Measurements from ENCODE around the gene TMEM40.

TMEM40 gene

GRCh38 chr3:12796171-12797123 is 37.4 kb upstream of the TMEM40 start, which contains the start of gene CAND2 (continued):
- TF ChIP-seq ZNF2 (tag by site-specific recombination; IDR thresholded peaks at IDR 0.05) (no peak), SP2 (tag by site-specific recombination; IDR thresholded peaks at IDR 0.05) (peak; percentile 9; the same call in 1 of the 2 replicates), ELK4 (IDR thresholded peaks at IDR 0.05; ENCODE audit: borderline replicate concordance, low read depth, low read length) (no peak), ZNF24 (tag by site-specific recombination; IDR thresholded peaks at IDR 0.05) (0 out of 2 replicates have a peak, but pooled peaks have one; percentile 24), INSM2 (tag by site-specific recombination; IDR thresholded peaks at IDR 0.05) (0 out of 2 replicates have a peak, but pooled peaks have one; percentile 14), GFI1B (tag by site-specific recombination; IDR thresholded peaks at IDR 0.05) (0 out of 2 replicates have a peak, but pooled peaks have one; percentile 5), GLIS1 (tag by site-specific recombination; IDR thresholded peaks at IDR 0.05) (peak; percentile 50), ZBTB49 (tag by site-specific recombination; IDR thresholded peaks at IDR 0.05; ENCODE audit: low read depth) (no peak), ZSCAN18 (tag by site-specific recombination; IDR thresholded peaks at IDR 0.05) (no peak), SP7 (tag by site-specific recombination; IDR thresholded peaks at IDR 0.05) (peak; percentile 45; the same call in 1 of the 2 replicates), ZNF639 (tag by site-specific recombination; IDR thresholded peaks at IDR 0.05) (no peak), ZNF645 (tag by site-specific recombination; IDR thresholded peaks at IDR 0.05) (no peak), ATF2 (tag by site-specific recombination; IDR thresholded peaks at IDR 0.05; ENCODE audit: low read depth) (no peak), ZNF600 (tag by site-specific recombination; IDR thresholded peaks at IDR 0.05) (peak; percentile 85), ZNF416 (tag by site-specific recombination; IDR thresholded peaks at IDR 0.05) (no peak), EGR2 (tag by site-specific recombination; IDR thresholded peaks at IDR 0.05; ENCODE audit: low read depth) (no peak), ZNF16 (tag by site-specific recombination; IDR thresholded peaks at IDR 0.05; ENCODE audit: low read depth) (no peak), ZNF660 (tag by site-specific recombination; IDR thresholded peaks at IDR 0.05) (peak; percentile 63; the same call in 1 of the 2 replicates), SCRT2 (tag by site-specific recombination; IDR thresholded peaks at IDR 0.05) (no peak), ZNF341 (tag by site-specific recombination; IDR thresholded peaks at IDR 0.05; ENCODE audit: low read depth) (peak; percentile 65), ZNF701 (tag by site-specific recombination; IDR thresholded peaks at IDR 0.05) (no peak), YY2 (tag by site-specific recombination; IDR thresholded peaks at IDR 0.05) (peak; percentile 68), ZNF398 (tag by site-specific recombination; IDR thresholded peaks at IDR 0.05) (peak; percentile 80), ZNF426 (tag by site-specific recombination; IDR thresholded peaks at IDR 0.05) (no peak), ZNF544 (tag by site-specific recombination; IDR thresholded peaks at IDR 0.05) (no peak), ZFP69B (tag by site-specific recombination; IDR thresholded peaks at IDR 0.05) (0 out of 2 replicates have a peak, but pooled peaks have one; percentile 13)

All from HEK293 (cell line).